ENCODE data around the gene ARV1.

DNA sequence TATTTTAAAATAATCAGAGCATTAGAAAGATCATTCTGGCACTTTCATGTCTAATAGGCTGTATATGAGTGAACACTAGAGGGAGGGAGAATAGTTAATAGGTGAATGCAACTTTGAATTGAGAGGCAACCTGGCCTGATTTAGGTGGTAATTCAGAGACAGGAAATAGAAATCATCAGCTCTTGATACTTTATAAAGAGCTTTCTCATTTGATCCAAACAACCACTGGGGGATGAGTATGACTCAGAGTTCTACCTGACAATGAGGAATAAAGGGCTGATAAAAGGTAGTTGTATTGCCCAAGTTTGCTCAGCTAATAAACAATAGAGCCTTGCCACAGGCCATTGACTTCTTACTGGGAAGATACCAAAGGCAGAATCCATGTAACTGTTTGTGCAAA, 66.4 kb downstream of the ARV1 start:
- TF ChIP-seq CTCF (IDR thresholded peaks at IDR 0.05), result no peak
- no peak for TF ChIP-seq ZFX (IDR thresholded peaks at IDR 0.05; ENCODE audit: borderline replicate concordance)

All from 22Rv1 (cell line).